IMR-90 (cell line): Measurements from ENCODE around the gene SLC30A7.

ENCODE experiments used
- BHLHE40 ChIP-seq: fragments of 150-350 bp; IDR thresholded peaks from 2 replicates; pipeline ENCODE4 v1.6.1; 2016; ENCODE audit warnings: mild to moderate bottlenecking, low read depth, low read length
- FOS ChIP-seq: fragments of 150-350 bp; IDR thresholded peaks from 2 replicates; pipeline ENCODE4 v1.6.1; 2016; ENCODE audit warnings: low read depth, low read length
- POLR2A ChIP-seq: IDR thresholded peaks from 2 replicates; pipeline ENCODE4 v1.6.1; 2012; ENCODE audit warnings: mild to moderate bottlenecking, low read depth, low read length
- RAD21 ChIP-seq: IDR thresholded peaks from 2 replicates; pipeline ENCODE4 v1.6.1; 2012; ENCODE audit warnings: low read length, improper control_type of control experiment
- TF ChIP-seq, protein P1 (sequence below): conservative IDR thresholded peaks from 2 replicates; pipeline ENCODE4 v1.5.1; 2012; ENCODE audit warnings: mild to moderate bottlenecking, low read depth, low read length, improper control_type of control experiment

DNA sequence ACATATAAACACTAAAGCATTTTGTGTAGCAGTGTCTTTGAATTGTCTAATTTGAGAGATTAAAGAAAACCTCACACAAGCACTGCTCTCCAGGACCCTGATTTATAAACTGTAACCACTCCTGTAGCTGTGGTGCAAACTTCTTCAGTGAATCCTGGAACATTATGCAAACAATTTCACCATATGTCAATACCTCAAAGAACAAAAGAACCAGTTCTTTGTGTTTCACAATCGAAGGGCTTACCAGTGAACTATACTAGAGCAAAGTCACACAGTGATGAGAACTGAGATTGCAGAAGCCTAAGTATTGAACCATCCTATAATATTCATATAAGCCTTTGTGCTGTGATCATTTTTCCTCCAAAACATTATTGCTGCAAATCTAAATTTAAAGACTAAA lies 108.2 kb downstream of the SLC30A7 start:
- TF ChIP-seq FOS: no peak
- TF ChIP-seq, protein P1, sequence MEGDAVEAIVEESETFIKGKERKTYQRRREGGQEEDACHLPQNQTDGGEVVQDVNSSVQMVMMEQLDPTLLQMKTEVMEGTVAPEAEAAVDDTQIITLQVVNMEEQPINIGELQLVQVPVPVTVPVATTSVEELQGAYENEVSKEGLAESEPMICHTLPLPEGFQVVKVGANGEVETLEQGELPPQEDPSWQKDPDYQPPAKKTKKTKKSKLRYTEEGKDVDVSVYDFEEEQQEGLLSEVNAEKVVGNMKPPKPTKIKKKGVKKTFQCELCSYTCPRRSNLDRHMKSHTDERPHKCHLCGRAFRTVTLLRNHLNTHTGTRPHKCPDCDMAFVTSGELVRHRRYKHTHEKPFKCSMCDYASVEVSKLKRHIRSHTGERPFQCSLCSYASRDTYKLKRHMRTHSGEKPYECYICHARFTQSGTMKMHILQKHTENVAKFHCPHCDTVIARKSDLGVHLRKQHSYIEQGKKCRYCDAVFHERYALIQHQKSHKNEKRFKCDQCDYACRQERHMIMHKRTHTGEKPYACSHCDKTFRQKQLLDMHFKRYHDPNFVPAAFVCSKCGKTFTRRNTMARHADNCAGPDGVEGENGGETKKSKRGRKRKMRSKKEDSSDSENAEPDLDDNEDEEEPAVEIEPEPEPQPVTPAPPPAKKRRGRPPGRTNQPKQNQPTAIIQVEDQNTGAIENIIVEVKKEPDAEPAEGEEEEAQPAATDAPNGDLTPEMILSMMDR: no peak
- no peak for TF ChIP-seq BHLHE40
- TF ChIP-seq POLR2A: no peak
- no peak for TF ChIP-seq RAD21
